ENCODE data around the gene HTT-AS. TPM values are rescaled to one million over a fixed set of nuclear protein-coding genes. Genes with fewer than 3 reads are reported as not detected.

The HTT-AS gene
- total and polyA plus RNA-seq, 2 of the 13 experiments (the other 11 are each of a cell fraction or from before 2014, with no cell fraction given) = not detected

GRCh38 chr4:3073158-3074077 is 920 bp downstream of the HTT-AS start (continued):
- TF ChIP-seq ZBTB43 (CRISPR knock-in tag; conservative IDR thresholded peaks at IDR 0.05) (no peak), SATB2 (CRISPR knock-in tag; IDR thresholded peaks at IDR 0.05) (no peak), ISX (CRISPR knock-in tag; conservative IDR thresholded peaks at IDR 0.05) (no peak), ATF2 (CRISPR knock-in tag; IDR thresholded peaks at IDR 0.05) (peak; percentile 50; the same call in 1 of the 2 replicates), RNF2 (conservative IDR thresholded peaks at IDR 0.05; ENCODE audit: low read depth) (no peak), KLF13 (CRISPR knock-in tag; IDR thresholded peaks at IDR 0.05) (no peak), NR0B2 (CRISPR knock-in tag; IDR thresholded peaks at IDR 0.05) (peak; percentile 67; the same call in 1 of the 2 replicates), ZNF512B (CRISPR knock-in tag; IDR thresholded peaks at IDR 0.05; ENCODE audit: borderline replicate concordance) (no peak), BRF2 (CRISPR knock-in tag; IDR thresholded peaks at IDR 0.05) (no peak), ZNF788 (CRISPR knock-in tag; IDR thresholded peaks at IDR 0.05; ENCODE audit: borderline replicate concordance) (peak; percentile 50; the same call in 1 of the 2 replicates), SRSF4 (IDR thresholded peaks at IDR 0.05; ENCODE audit: low read depth, low read length, poor library complexity, severe bottlenecking) (no peak), ZBTB20 (CRISPR knock-in tag; IDR thresholded peaks at IDR 0.05; ENCODE audit: borderline replicate concordance, low read depth) (no peak), MATR3 (CRISPR knock-in tag; IDR thresholded peaks at IDR 0.05) (no peak), ZBTB7A (CRISPR knock-in tag; IDR thresholded peaks at IDR 0.05) (no peak; the same call in 1 of the 2 replicates), ZNF597 (CRISPR knock-in tag; IDR thresholded peaks at IDR 0.05) (no peak), ZNF296 (CRISPR knock-in tag; conservative IDR thresholded peaks at IDR 0.05) (no peak), ZNF34 (CRISPR knock-in tag; IDR thresholded peaks at IDR 0.05; ENCODE audit: borderline replicate concordance) (no peak), ZNF549 (CRISPR knock-in tag; IDR thresholded peaks at IDR 0.05) (peak; percentile 93)
